ENCODE data around the gene SLX4IP.
A peak's percentile ranks its signal among the peaks of the same experiment; 100 is the strongest.

Gene SLX4IP

GRCh38 chr20:10467681-10468339 is 32.7 kb downstream of the SLX4IP start:
- DNase-seq, result no peak

GRCh38 chr20:10468340-10468845 is 33.3 kb downstream of the SLX4IP start:
- DNase-seq, result no peak

- no peak for DNase-seq
Observed at GRCh38 chr20:10469056-10469455, 34.0 kb downstream of the SLX4IP start.

GRCh38 chr20:10469599-10469998 is 34.5 kb downstream of the SLX4IP start:
- DNase-seq, result peak; percentile 22

GRCh38 chr20:10470276-10470675 is 35.2 kb downstream of the SLX4IP start:
- no peak for DNase-seq

GRCh38 chr20:10472871-10473270 is 37.8 kb downstream of the SLX4IP start:
- DNase-seq, result no peak

GRCh38 chr20:10474606-10475184 is 39.6 kb downstream of the SLX4IP start:
- DNase-seq, result no peak

GRCh38 chr20:10475225-10475624 is 40.1 kb downstream of the SLX4IP start:
- no peak for DNase-seq

GRCh38 chr20:10476319-10476724 is 41.2 kb downstream of the SLX4IP start:
- no peak for DNase-seq

GRCh38 chr20:10478205-10478604 is 43.1 kb downstream of the SLX4IP start:
- DNase-seq, result no peak

GRCh38 chr20:10478930-10479329 is 43.8 kb downstream of the SLX4IP start:
- DNase-seq, result no peak

- no peak for DNase-seq
Observed at GRCh38 chr20:10481676-10482075, 46.6 kb downstream of the SLX4IP start.

GRCh38 chr20:10483691-10484090 is 48.6 kb downstream of the SLX4IP start:
- DNase-seq, result no peak

GRCh38 chr20:10487142-10488136 is 52.3 kb downstream of the SLX4IP start:
- DNase-seq, result no peak

- DNase-seq, result no peak
Observed at GRCh38 chr20:10488534-10488933, 53.4 kb downstream of the SLX4IP start.

- DNase-seq, result no peak
Observed at GRCh38 chr20:10489853-10490252, 54.7 kb downstream of the SLX4IP start.

- no peak for DNase-seq
Observed at GRCh38 chr20:10490257-10490656, 55.2 kb downstream of the SLX4IP start.

- no peak for DNase-seq
Observed at GRCh38 chr20:10490706-10491105, 55.6 kb downstream of the SLX4IP start.

- DNase-seq, result no peak
Observed at GRCh38 chr20:10492065-10492464, 57.0 kb downstream of the SLX4IP start.

GRCh38 chr20:10492844-10493243 is 57.7 kb downstream of the SLX4IP start:
- DNase-seq, result no peak

- DNase-seq, result no peak
Observed at GRCh38 chr20:10495173-10495572, 60.1 kb downstream of the SLX4IP start.

GRCh38 chr20:10496465-10496864 is 61.4 kb downstream of the SLX4IP start:
- no peak for DNase-seq

GRCh38 chr20:10497283-10497682 is 62.2 kb downstream of the SLX4IP start:
- DNase-seq, result no peak

GRCh38 chr20:10497791-10498190 is 62.7 kb downstream of the SLX4IP start:
- DNase-seq, result no peak

Data from amniotic stem cell (primary cell).